Measurements from ENCODE around the gene TCERG1L.

DNA sequence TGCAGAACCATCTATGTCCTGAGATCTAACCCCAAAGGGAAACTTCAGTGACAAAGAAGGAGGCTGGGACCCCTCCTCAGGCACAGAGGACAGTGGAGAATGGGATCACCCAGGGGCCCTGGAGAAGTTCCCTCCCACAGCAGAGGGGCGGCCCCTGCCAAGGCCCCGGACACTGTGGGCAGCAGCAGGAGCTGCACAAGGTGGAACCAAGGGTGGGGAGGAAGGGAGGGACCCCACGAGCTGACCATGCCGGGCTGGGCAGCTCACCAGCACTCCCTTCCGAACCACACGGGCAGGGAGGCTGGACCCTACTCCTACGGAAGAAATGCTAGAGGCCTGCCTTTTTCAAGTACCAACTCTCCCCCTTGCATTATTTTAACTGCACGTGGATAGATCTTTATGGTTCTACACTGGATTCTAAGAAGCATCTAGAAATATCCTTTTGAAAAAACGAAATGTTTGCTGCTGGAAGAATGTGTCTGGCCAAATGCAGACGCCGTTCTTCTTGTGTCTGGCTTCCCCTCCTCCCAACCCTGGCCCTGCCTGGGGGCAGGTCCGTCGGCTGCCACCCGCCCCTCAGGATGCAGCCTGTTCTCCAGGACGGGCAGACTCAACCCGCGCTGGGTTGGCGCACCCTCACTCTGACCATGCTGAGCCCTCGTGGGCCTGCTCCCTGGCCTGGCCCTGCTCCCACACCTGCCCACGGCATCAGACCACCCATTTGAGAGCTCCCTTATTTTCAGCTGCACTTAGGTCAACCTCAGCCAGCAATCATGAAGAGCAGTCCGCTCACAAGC, 193.9 kb downstream of the TCERG1L start:
- TF ChIP-seq, protein P1, sequence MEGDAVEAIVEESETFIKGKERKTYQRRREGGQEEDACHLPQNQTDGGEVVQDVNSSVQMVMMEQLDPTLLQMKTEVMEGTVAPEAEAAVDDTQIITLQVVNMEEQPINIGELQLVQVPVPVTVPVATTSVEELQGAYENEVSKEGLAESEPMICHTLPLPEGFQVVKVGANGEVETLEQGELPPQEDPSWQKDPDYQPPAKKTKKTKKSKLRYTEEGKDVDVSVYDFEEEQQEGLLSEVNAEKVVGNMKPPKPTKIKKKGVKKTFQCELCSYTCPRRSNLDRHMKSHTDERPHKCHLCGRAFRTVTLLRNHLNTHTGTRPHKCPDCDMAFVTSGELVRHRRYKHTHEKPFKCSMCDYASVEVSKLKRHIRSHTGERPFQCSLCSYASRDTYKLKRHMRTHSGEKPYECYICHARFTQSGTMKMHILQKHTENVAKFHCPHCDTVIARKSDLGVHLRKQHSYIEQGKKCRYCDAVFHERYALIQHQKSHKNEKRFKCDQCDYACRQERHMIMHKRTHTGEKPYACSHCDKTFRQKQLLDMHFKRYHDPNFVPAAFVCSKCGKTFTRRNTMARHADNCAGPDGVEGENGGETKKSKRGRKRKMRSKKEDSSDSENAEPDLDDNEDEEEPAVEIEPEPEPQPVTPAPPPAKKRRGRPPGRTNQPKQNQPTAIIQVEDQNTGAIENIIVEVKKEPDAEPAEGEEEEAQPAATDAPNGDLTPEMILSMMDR (IDR thresholded peaks at IDR 0.05 in 8 of 11, conservative IDR thresholded peaks at IDR 0.05 in 3 of 11) = no peak
- no peak for TF ChIP-seq POLR2A (IDR thresholded peaks at IDR 0.05)
- no peak for TF ChIP-seq POLR2AphosphoS5 (IDR thresholded peaks at IDR 0.05)
